GM12872 (cell line): ENCODE data around the gene SIX2.

ENCODE experiments used
- TF ChIP-seq, protein P1 (sequence below): IDR thresholded peaks from 3 replicates; pipeline ENCODE4 v1.5.1; 2011; ENCODE audit warnings: low read depth, mild to moderate bottlenecking, low read length, moderate library complexity; ENCODE audit not compliant: insufficient read depth

Gene SIX2

GRCh38 chr2:45045706-45046105 lies 36.5 kb upstream of the SIX2 start:
- TF ChIP-seq, protein P1, sequence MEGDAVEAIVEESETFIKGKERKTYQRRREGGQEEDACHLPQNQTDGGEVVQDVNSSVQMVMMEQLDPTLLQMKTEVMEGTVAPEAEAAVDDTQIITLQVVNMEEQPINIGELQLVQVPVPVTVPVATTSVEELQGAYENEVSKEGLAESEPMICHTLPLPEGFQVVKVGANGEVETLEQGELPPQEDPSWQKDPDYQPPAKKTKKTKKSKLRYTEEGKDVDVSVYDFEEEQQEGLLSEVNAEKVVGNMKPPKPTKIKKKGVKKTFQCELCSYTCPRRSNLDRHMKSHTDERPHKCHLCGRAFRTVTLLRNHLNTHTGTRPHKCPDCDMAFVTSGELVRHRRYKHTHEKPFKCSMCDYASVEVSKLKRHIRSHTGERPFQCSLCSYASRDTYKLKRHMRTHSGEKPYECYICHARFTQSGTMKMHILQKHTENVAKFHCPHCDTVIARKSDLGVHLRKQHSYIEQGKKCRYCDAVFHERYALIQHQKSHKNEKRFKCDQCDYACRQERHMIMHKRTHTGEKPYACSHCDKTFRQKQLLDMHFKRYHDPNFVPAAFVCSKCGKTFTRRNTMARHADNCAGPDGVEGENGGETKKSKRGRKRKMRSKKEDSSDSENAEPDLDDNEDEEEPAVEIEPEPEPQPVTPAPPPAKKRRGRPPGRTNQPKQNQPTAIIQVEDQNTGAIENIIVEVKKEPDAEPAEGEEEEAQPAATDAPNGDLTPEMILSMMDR, result no peak

- TF ChIP-seq, protein P1, result no peak
Observed at GRCh38 chr2:45044916-45045315, 35.7 kb upstream of the SIX2 start.

- TF ChIP-seq, protein P1, result no peak
Observed at GRCh38 chr2:45043174-45043573, 33.9 kb upstream of the SIX2 start.

DNA sequence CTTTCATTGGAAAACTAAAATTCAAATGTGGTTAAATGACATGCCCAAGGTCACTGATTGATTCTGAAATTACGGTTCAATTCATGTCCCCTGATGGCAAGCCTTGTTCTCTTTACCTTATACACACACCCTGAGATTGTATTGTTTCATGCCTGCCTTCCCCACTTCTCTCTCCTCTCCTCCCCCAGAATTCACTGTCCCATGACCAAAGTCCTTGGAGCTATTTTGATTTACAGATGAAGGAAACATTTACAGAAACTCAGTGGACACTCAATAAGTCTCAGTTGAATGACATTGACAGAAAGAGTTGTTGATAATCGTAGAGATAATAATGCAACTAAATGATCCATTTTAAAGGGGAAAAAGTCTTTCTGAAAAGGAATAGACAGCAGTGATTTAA lies 33.1 kb upstream of the SIX2 start:
- TF ChIP-seq, protein P1, result no peak

GRCh38 chr2:45040786-45041185 lies 31.5 kb upstream of the SIX2 start:
- TF ChIP-seq, protein P1, result no peak

DNA sequence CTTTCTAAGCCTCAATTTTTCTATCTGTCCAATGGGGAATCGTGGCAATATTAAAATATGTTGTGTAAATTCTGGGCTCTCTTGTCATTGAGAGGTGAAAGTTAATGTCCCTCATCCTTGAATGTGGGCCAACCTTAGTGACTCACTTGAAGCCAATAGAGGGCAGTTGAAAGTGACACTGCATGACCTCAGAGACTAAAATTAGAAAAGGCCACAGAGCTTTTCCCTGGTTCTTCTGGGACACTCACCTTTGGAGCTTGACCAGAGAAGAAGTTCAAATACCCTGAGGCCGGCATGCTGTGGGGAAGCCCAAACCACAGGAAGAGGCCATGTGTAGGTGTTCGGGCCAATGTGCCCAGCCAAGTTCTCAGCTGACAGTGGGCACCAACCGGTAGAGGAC lies 24.1 kb upstream of the SIX2 start:
- TF ChIP-seq, protein P1, result no peak

DNA sequence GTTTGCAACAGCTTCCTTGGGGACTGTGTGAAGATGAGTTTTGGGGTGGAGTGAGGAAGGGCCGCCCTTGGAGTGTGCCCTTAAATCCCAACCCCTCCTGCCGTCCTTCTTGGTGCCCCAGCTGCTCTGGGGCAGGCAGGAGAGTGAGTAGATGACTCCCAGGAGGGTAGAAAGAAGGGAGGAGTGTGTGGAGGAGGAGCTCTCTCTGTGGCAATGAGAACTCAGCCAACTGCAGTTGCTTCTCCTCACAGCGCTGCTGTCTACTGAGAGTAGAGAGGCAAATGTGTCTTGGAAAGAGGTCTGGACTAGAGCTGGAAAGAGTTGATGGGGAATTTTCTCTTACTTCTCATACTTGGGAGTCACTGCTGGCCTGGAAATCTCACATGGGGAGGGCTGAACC lies 21.8 kb upstream of the SIX2 start:
- TF ChIP-seq, protein P1, result no peak

DNA sequence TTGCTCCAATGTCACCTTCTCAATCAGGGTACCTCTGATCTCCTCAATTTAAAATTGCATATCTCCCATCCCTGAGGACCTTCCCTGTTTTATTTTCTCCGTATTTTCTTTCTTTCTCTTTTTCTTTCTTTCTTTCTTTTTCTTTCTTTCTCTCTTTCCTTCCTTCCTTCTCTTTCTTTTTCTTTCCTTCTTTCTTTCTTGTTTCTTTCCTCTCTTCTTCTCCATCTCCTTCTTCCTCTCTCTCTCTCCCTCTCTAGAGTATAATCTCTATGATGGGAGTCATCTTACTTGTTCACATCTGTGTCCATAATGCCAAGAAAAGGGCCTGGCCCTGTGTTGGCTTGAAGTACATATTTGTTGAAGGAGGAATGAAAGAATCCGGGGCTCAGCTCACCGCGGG lies 21.3 kb upstream of the SIX2 start:
- TF ChIP-seq, protein P1, result no peak
